BJ (cell line): ENCODE results near the gene NPTX1. TPM values are rescaled to one million over a fixed set of nuclear protein-coding genes. Genes with fewer than 3 reads are reported as not detected.

Experiments used
- CTCF ChIA-PET: fragments of 350-600 bp; formaldehyde crosslinking; extraction: SDS; loops from one replicate; lab custom pipeline; 2021; ENCODE audit warnings: antibody characterized with exemption, inconsistent platforms; lab: Yijun Ruan, JAX
- POLR2A ChIA-PET: fragments of 300-600 bp; sonication (Branson Sonifier 250); formaldehyde crosslinking; extraction: SDS; loops from one replicate; lab custom pipeline; 2021; ENCODE audit warnings: antibody characterized with exemption; lab: Charles Lee
- DNase-seq: peaks from one replicate; pipeline ENCODE4 v3.0.0-alpha.2; 2011; ENCODE audit warnings: low read depth
- H3K27me3 ChIP-seq: 2 replicates; pipeline ENCODE4 v1.6.0; 2011; ENCODE audit warnings: low read length; ENCODE audit not compliant: control insufficient read depth, insufficient read depth
- H3K36me3 ChIP-seq: 2 replicates; pipeline ENCODE4 v1.5.1; 2011; ENCODE audit warnings: low read length; ENCODE audit not compliant: control insufficient read depth, insufficient read depth
- H3K4me3 ChIP-seq: 2 replicates; pipeline ENCODE4 v1.5.1; 2011; ENCODE audit warnings: low read depth, mild to moderate bottlenecking, control low read depth, low read length
- polyA plus RNA-seq: library from polyadenylated mRNA; depleted of rRNA; stranded (reverse); fragments of >200 nt; gene quantifications from 2 replicates; pipeline ENCODE4 v1.2.3, GENCODE V29; 2011
- TF ChIP-seq, protein P1 (sequence below): IDR thresholded peaks from 2 replicates; pipeline ENCODE4 v1.5.1; 2011; ENCODE audit warnings: low read depth, mild to moderate bottlenecking, control low read depth, inconsistent platforms, low read length, moderate library complexity; ENCODE audit not compliant: insufficient read depth

NPTX1 gene
- polyA plus RNA-seq, 1 experiment: 0.43 TPM

DNA sequence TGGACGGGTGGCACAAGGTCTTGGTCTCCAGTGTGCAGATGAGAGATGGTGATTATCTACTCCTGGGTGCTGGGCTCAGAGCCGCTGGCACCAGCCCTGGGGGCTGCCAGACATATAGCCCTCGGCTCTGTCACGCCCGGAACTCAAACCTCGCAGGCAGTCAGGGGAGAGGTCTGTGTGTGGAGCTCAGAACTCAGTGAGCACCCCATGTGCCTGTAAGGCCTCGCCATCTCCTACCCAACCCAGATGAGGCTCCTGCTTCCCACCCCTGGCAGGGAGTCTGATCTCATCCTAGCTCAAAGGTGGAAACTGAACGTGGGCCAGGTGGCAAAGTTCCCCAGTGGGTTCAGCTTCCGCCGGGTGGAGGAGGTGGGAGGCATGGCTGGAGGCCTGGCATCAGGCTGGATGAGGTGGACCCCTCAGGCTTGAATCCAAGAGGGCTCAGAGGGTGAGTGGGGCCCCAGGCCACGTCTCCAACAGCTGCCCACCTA, 22.6 kb upstream of the NPTX1 start:
- ChIA-PET CTCF (interaction anchor here (1.2 kb wide), 1 partner anchor 11 kb away, joined by 3 read pairs; no protein-coding TSS in a partner anchor), POLR2A (no interaction called here)
- no peak overlapping the region for H3K4me3 ChIP-seq
- no peak for DNase-seq
- TF ChIP-seq, protein P1, sequence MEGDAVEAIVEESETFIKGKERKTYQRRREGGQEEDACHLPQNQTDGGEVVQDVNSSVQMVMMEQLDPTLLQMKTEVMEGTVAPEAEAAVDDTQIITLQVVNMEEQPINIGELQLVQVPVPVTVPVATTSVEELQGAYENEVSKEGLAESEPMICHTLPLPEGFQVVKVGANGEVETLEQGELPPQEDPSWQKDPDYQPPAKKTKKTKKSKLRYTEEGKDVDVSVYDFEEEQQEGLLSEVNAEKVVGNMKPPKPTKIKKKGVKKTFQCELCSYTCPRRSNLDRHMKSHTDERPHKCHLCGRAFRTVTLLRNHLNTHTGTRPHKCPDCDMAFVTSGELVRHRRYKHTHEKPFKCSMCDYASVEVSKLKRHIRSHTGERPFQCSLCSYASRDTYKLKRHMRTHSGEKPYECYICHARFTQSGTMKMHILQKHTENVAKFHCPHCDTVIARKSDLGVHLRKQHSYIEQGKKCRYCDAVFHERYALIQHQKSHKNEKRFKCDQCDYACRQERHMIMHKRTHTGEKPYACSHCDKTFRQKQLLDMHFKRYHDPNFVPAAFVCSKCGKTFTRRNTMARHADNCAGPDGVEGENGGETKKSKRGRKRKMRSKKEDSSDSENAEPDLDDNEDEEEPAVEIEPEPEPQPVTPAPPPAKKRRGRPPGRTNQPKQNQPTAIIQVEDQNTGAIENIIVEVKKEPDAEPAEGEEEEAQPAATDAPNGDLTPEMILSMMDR: no peak
- H3K27me3 ChIP-seq: no peaks in the 10 kb centered on the region; the same call in 1 of the 2 replicates
- H3K36me3 ChIP-seq: no peaks in the 10 kb centered on the region

DNA sequence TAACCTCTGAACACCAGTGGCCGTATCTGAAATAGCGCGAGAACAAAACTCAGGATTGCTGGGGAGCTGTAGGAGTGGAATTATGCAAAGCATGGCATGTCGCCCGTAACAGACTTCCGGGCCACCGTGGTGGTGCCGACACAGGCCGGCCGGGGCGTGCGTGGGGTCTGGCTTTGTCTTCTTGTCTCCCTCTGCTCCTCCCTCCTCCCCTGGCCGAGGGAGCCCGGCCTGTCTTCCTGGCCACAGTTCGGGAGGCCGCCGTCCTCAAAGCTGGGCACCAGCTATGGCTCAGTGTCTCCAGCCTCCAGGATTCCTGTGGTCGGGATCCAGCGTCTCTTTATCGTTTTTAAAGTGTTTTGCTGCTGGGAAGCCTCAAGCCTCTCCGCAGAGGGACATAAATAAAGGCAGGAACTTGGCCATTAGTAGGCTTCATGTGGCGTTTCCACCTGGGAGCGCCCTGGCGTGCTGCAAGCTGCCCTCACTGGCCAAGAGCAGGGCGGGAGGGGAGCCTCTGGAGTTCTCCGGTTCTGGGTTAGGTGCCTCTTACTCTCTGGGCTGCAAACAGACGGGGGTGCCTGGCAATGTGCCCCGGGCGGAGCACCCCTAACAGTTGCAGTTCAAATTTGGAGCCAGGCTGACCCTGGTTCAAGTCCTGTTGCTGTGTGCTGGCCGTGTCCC, 22.0 kb upstream of the NPTX1 start:
- POLR2A ChIA-PET: no interaction called here
- no peak overlapping the region for H3K4me3 ChIP-seq
- H3K27me3 ChIP-seq: no peaks in the 10 kb centered on the region; the same call in 1 of the 2 replicates
- no peak for DNase-seq
- CTCF ChIA-PET: interaction anchor here (1.2 kb wide), 1 partner anchor 12 kb away, joined by 3 read pairs; no protein-coding TSS in a partner anchor
- TF ChIP-seq, protein P1: no peak
- no peaks in the 10 kb centered on the region for H3K36me3 ChIP-seq

DNA sequence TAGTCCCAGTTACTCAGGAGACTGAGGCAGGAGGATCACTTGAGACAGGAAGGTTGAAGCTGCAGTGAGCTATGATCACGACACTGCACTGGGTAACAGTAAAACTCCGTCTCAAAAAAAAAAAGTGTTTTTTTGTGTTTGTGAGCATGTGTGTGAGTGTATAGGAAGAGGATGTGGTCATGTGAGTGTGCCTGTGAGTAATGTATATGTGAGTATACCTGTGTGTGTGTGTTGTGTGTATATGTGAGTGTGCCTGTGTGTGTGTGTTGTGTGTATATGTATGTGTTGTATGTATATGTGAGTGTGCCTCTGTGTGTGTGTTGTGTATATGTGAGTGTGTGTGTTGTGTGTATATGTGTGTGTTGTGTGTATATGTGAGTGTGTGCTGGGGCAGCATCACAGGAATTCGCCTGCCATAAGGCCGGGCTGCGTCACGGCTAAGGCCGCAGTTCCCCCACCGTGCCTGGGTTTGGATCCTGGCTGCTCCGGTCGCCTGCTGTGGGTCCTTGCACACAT, 21.4 kb upstream of the NPTX1 start:
- POLR2A ChIA-PET: interaction anchor here (0.5 kb wide), 1 partner anchor 32 kb away, joined by 3 read pairs; no protein-coding TSS in a partner anchor
- Histone ChIP-seq H3K27me3 (no peaks in the 10 kb centered on the region; the same call in 1 of the 2 replicates), H3K4me3 (no peak overlapping the region), H3K36me3 (no peaks in the 10 kb centered on the region)
- CTCF ChIA-PET: interaction anchor here (1.2 kb wide), 1 partner anchor 12 kb away, joined by 3 read pairs; no protein-coding TSS in a partner anchor
- TF ChIP-seq, protein P1: no peak
- DNase-seq: no peak

DNA sequence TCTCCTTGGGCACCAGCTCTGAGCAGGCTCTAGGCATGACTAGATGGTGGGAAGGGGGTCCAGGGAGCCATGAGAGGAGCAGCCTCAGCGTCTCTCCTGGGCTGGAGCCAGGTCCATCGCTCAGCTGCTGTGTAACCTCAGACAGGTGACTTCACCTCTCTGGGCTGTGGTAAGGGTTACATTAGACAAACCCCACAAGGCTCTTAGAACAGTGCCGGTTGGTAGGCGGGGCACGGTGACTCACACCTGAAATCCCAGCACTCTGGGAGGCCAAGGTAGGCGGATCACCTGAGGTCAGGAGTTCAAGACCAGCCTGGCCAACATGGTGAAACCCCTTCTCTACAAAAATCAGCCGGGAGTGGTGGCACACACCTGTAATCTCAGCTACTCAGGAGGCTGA, 18.1 kb upstream of the NPTX1 start:
- POLR2A ChIA-PET: no interaction called here
- CTCF ChIA-PET: no interaction called here
- Histone ChIP-seq H3K36me3 (no peaks in the 10 kb centered on the region), H3K27me3 (peaks cover 4% of the 10 kb centered on the region), H3K4me3 (no peak overlapping the region)
- no peak for DNase-seq
- TF ChIP-seq, protein P1: no peak

DNA sequence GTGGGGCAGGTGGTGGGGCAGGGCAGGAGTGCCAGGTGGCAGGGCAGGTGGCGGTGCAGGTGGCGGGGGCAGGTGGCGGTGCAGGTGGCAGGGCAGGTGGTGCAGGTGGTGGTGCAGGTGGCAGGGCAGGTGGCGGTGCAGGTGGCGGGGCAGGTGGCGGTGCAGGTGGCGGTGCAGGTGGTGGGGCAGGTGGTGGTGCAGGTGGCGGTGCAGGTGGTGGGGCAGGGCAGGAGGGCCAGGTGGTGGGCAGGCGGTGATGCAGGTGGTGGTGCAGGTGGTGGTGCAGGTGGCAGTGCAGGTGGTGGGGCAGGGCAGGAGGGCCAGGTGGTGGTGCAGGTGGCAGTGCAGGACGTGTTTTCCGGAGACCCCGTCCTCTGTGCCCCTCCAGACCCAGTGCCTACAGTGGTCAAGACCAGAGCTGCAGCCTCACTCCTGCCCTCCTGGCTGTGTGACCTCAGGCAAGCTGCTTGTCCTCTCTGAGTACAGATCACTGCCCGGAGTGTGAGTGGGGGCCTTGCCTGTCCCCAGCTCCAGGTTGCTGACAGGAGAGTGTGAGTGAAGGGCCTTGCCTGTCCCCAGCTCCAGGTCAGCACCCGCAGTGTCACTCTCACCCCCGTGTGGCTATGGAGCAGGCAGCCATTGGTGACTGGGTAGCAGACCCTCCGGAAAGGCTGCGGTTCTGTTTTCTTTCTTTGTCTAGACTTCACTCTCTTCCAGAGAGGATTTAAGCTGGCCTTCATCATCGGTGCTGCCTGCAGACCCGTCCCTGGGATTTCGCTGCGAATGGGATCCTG, 16.1 kb upstream of the NPTX1 start:
- no peaks in the 10 kb centered on the region for H3K36me3 ChIP-seq
- TF ChIP-seq, protein P1: no peak
- ChIA-PET CTCF (interaction anchor here (1.2 kb wide), 1 partner anchor 15 kb away, joined by 4 read pairs; no protein-coding TSS in a partner anchor), POLR2A (no interaction called here)
- no peak overlapping the region for H3K4me3 ChIP-seq
- peaks cover 4% of the 10 kb centered on the region for H3K27me3 ChIP-seq
- DNase-seq: no peak
